Kasumi-1 (cell line): ENCODE results near the gene C9orf78.
A peak's percentile ranks its signal among the peaks of the same experiment; 100 is the strongest.

Source experiments
- DNase-seq, 2 experiments: peaks; one replicate each; lab custom pipeline; 2025; lab: John Stamatoyannopoulos, UW

Gene C9orf78, protein sequence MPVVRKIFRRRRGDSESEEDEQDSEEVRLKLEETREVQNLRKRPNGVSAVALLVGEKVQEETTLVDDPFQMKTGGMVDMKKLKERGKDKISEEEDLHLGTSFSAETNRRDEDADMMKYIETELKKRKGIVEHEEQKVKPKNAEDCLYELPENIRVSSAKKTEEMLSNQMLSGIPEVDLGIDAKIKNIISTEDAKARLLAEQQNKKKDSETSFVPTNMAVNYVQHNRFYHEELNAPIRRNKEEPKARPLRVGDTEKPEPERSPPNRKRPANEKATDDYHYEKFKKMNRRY

DNA sequence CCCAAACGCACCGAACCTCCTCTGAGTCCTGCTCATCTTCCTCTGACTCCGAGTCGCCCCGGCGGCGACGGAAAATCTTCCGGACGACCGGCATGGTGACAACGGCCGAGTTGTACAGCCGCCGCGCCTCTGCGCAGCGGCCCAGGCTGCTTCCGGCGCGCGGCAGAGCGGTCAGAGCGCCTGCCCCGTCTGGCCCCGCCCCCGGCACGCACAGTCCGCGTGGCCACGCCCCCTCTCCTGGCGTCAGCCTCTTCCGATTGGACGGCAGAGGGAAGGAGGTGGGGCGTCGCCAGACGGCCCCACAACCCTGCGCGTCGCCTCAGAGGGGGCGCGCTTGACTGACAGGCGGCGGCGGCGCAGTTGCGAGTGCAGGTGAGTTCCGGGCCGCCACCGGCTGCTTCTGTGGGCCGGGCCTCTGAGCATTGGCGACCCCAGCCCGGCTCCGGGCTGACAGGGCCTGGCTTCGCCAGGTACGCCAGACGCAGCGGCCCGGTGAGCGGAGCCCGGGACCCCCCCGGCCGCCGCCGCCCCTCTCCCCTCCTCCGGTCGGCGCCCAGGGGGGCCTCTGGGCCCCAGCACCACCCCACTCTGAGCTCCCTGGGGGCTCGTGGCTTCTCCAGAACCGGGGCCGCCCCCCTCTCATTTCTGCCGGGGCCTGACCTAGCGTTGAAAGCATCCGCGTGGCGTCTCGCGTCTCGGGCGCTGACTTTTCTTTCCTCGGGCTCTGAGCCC is at the start of gene C9orf78, which contains the start of gene USP20:
C9orf78 (minus strand) TSS at position 148 of the 732 bp plus-strand sequence; CDS start at position 94, 54 bp downstream.
USP20 (plus strand) TSS at position 331 of the 732 bp plus-strand sequence. CDS start 17,098 bp downstream, outside the sequence.
- DNase-seq: peak; percentile 88 to 91

DNA sequence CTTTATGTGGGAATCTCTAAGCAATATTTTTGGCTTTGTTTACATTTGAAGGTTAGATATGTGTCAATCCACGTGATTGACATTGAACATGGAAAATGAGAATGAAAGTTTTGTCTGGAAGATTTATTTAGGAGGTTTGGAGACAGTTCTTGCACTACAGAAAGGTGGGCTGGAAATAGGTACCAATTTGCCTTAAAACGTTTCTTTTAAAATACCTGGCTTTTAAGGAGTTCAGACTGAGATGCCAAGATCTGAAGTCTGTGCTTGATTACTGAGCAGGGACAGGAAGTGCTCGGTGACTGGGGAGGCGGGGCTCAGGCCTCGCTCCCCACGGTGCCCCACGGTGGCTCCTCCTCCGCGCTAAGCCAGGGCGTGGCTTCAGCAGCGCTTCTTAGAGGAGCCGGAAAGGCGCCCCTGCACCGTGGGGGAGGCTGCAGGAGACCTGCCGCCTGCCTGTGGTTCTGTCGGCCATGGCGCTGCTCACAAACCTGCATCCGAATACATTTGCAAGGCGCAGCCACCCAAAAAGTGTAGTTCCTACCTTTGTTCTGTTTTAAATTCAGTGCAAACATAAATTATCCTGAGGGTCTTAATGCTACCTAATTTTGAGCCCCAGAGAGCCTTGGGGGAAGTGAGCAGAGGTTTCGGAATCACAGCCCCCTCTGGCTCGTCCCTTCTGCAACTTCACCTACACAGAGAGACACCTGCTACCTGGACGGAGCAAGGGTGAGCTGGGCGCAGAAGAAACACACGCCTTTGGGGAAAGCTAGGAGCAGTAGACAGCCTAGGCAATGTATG is 49.3 kb upstream of the C9orf78 start:
- peak; percentile 85 to 88 for DNase-seq

DNA sequence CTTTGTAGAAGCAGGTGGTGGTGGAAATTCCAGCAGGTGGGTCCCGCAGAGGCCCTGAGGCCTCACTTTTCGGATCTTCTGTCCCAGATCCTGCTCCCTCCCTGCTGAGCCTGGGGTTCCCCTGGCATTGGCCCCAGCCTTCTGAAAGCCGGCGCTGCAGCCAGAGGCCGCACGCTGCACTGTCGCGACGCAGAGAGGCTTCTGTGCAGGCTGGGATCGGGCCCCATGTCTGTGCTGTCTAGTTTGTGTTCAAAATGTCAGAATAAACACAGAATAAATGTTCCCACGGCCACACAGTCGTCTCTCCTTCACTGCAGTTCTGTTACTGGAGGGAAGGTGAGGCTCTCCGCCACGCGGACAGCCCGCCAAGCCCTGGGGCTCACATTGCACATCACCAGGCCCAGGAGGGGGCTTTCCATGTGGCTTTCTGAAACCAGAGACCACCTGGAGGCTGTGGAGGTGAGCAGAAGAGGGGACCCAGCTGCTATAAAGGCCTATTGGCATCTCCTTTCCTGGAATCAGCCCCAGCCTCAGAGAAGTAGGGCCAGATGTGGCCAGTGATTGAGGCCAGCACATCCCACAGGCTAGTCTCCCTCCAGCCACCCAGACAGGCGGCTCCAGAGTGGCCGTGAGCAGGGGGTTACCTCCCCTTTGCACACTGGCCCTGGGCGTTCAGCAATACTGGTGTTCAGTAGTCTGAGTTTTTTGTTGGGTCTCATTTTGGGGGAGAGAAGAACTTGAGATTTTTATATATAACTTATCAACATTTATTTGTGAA is 46.7 kb upstream of the C9orf78 start:
- no peak for DNase-seq

DNA sequence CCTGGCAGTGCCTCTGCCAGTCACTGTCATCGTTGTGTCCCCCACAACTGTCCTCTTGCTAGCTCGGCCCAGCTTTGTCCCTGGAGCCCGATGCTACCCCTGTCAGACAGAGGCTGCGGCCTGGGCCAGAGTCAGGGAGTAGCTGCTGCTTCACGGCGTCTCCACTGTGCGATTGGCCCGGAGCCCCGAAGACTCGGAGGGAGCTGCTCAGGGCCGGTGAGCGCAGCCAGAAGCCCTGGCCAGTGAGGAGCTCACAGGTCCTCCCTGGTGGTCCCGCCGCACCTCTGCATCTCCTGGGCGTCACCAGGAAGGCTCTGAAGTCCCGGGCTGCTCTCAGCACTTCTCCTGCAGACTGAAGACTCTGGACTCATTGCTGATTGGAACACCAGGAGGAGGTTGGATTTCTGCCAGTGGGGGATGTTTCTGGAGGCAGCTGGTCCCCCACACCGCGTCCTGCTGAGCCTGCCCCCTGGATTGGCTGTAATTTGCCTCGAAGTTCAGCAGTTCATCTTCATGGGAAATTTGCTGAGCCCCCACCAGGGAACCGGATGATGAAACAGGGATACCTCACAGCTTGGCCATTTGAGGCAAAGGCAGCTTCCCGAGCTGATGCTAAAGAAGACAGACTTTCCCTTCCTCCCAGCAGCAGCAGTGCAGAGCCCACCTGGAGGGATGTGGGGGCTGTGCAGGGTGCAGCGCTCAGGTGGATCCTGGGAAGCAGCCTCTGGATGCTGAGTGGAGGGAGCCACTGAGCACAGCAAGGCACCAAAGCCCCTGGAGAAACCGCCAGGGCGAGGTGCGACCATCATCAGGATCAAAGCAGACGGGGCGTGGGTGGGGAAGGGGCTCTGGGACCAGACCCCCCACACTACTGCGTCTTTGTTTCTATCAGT is 45.8 kb upstream of the C9orf78 start:
- DNase-seq: no peak

DNA sequence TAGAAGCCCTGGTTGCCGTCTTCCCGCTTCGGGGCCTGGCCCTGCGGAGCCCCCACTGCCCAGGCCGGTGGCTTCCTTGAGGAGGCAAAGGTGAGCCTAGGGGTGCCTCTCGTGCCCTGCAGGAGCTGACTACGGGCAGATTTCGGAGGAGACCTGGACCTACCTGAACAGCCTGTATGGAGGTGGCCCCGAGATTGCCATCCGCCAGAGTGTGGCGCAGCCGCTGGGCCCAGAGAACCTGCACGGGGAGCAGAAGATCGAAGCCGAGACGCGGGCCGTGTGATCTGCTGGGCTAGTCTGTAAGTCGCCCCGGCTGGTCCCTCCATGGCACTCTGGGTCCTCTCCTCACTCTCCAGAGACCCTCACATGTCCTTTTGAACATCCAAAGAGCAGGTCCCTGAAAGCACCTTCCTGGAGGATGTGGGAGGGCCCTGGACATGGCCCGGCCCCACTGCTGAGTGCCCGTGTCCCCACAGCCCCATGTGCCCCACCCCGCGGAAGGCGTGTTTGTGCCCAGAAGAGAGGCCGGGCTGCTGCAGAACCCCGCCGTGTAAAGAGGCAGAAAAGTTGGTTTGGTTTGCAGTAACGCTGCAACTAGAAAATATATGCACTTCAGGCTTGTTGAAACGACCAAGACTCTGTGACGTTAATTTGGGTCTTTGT is 45.0 kb upstream of the C9orf78 start:
- no peak for DNase-seq

DNA sequence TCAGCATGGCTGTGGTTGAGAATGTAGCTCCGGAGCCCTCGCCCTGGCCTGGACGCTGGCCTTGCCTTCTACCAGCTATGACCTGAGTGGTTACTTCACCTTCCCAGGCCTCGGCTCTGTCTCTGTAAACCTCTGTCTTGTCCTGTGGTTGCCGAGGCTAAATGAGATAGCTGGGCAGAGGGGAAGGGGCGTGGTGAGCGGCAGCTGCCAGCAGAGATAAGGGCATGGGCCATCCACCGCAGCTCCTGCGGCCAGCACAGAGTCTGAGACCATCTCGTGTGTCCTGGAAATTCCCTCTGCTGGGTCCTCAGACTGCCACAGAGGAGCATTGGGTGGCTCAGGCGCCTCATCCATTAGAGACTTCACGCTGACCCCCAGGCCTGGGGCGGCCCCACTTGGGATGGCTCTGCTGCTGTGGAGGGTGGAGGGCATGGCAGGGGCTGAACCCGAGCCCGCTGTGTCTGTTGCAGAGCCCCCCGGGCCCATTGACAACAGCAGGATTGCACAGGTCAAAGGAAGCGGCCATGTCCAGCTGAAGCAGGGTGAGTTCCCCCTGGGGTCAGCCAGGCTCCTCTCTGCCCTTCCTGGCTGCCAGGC is 44.1 kb upstream of the C9orf78 start:
- DNase-seq: no peak

DNA sequence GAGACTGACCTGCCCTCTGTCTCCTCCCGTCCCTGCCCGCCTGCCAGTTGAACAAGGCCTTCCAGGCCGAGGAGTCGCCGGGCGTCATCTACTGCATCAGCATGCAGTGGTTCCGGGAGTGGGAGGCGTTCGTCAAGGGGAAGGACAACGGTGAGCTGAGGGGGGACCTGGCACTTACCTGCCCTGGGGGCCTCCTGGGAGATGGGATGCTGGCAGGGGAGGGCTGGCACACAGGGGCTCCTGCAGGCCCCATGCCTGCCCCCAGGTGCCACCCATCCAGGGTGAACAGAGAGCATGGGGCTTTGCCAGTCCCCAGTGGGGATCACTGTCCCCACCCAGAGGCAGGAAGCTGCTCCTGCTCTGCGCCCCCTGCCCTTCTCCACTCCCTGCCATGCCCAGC is 43.2 kb upstream of the C9orf78 start:
- DNase-seq: no peak

DNA sequence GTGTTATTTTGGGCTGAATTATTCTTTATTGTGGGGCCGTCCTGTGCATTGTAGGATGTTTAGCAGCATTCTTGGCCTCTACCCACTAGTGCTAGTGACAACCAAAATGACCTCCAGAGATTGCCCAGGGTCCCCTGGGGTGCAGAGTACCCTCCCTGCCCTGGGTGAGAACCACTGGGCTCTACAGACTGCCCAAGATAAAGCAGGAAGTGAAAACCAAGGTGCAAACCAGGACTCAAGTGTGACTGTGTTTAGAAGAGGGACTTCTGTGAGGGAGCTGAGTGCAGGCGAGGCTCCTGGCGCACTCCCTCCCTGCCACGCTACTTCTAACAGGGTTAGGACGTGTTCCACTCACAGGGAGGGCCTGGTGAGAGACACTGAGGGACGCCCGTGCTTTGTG is 41.7 kb upstream of the C9orf78 start:
- DNase-seq: no peak

DNA sequence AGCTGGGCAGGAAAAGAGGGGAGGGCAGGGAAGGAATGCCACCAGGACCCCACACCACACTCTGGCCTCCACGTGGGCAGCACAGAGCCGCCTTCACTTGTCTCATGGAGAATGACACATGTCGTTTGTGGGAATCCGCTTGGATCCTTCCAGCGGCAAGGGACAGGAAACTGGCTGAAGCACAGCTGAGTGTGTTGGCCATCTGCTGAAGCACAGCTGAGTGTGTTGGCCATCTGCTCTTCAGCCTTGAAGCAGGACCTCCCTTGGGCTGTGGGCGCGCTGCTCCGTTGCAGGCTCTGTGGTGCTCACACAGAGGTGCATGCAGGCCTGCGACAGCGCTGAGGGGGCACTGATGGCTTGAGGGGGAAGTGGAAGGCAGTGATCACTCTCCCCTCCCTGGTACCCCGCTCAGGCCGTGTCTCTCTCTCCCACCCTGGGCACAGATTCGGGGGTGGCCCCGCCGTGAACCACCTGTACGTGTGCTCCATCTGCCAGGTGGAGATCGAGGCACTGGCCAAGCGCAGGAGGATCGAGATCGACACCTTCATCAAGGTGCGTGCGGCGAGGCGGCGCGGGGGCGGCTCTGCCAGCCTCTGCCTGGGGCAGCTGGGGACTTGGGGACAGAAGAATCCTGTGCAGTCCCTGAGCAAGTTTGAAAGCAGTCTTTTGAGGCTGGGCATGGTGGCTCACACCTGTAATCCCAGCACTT is 40.8 kb upstream of the C9orf78 start:
- DNase-seq: no peak

DNA sequence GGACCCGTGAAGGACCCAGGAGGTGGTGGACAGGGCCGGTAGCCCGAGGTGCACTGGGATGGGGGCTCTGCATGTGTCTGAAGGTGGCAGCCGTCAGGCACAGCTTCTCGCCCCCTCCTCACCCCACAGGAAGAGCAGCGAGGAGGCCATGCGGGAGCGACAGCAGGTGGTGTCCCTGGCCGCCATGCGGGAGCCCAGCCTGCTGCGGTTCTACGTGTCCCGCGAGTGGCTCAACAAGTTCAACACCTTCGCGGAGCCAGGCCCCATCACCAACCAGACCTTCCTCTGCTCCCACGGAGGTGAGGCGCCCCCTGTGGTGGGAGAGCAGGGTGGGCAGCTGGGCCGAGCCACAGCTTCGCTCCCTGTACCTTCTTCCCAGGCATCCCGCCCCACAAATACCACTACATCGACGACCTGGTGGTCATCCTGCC is 40.1 kb upstream of the C9orf78 start:
- no peak for DNase-seq

DNA sequence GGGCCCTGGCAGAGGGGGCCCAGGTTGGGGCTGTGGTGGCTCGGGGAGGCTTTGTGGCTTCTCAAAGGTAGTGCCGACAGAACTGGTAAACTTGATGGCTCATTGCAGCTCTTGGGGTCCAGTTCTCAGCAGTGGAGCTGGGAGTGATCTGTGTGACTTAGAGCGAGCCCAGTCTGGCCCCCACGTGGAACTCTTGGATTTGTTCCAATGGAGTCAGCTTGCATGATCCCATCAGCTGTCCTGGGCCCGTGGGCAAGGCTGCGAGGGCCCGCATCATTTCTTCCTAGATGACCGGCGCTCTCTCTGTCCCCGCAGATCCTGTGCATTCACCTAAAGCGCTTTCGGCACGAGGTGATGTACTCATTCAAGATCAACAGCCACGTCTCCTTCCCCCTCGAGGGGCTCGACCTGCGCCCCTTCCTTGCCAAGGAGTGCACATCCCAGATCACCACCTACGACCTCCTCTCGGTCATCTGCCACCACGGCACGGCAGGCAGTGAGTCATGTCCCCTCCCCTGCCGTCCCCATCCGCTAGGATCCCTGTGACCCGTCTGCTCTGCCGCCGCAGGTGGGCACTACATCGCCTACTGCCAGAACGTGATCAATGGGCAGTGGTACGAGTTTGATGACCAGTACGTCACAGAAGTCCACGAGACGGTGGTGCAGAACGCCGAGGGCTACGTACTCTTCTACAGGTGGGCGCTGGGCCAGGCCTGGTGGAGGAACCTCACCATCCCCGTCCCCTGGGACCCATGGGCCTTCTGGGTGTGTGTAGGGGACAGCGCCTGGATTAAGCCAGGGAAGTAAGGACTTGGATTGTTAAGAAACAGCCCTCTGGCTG is 39.4 kb upstream of the C9orf78 start:
- DNase-seq: no peak

DNA sequence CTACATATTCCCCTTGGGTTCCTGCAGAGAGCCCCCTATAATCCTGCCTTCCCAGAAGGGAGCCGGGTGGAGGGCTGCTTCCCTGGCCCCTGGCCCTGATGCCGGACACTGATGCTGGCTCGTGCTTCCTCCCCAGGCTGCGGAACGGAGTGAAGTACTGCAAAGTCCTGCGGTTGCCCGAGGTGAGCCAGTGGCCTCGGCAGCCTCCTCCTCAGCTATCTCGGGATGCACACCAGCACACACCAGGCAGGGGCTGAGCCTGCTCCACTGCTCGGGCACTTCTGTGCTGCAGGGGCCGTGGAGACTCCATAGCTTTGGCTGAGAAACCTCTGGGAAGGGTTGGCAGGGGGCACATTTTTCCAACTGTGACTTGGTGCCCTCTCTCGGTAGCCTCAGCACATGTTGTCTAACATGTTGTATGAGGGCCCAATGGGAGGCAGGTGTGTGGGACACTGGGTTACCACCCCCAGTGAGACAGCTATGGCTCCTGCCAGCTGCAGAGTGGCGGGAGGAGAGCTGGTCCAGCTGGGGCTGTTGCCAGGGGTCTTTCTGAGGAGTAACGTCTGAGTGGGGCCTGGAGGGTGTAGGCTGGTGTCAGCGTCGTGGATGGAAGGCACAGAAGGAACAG is 38.6 kb upstream of the C9orf78 start:
- no peak for DNase-seq

DNA sequence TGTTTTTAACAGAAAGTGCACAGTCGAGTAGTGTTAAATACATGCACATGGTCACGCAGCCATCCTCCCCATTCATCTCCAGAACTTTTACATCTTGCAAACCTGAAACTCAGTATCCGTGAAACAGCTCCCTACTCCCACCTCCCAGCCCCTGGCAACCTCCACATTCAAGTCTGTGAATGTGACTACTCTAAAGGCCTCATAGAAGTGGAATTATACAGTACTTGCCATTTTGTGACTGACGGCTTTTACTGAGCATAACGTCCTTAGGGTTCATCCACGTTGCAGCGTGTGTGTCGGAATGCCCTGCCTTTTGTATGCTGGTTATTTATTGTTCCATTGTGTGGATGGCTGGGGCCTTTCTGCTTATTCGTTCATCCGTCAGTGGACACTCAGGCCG is 36.0 kb upstream of the C9orf78 start:
- DNase-seq: no peak

DNA sequence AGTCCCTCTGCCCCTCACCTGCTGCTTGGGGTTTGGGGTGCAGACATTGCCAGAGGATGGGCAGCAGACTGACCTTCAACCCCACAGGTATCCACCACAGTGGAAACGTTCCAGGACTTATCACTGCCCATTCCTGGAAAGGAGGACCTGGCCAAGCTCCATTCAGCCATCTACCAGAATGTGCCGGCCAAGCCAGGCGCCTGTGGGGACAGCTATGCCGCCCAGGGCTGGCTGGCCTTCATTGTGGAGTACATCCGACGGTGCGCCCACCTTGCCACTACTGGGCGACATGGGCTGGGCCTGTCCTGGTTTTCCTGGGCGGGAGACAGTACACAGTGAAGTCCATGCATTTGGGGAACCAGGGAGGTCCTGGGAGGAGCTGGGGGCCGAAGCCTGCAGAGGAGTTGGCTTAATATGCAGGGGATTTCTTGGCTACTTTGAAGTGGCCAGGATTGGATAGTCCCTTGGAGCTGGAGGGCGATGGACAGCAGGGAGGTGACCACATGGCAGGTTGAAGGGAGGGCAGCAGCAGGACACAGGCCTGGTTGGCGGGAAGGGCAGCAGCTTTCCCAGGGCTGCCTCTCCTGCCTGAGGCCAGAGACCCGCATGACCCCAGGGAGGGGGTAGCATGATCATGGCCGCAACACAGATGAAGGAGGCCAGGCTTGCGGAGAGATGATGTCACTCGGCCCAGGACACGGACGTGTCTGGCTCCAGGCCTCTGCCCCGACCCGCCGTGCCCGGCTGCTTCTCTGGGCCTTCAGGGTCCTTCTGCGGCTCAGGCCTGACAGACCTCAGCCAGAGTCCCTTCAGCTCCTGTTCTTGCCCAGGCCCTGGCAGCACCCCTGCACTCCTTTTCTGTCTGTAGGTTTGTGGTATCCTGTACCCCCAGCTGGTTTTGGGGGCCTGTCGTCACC is 34.8 kb upstream of the C9orf78 start:
- DNase-seq: no peak

DNA sequence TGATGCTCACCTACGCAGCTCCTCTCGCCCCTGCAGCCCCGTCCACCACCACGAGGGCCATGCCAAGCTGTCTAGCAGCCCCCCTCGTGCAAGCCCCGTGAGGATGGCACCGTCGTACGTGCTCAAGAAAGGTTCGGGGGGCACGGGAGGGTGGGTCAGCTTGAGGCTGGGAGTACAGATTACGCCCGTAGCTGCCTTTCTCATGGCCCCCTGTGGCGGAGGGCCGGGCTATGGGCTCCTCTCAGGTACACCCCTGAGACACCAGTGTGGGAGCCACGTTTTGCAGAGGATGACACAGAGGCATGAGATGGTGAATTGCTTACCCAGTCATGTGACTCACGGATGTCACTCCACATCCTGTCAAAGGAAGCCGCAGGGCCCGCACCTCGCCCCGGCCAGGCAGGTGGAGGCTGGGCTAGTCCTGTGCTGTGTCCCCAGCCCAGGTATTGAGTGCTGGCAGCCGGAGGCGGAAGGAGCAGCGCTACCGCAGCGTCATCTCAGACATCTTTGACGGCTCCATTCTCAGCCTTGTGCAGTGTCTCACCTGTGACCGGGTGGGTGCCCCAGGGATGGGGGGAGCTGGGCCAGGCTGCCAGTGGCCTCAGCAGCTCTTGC is 33.9 kb upstream of the C9orf78 start:
- no peak for DNase-seq
